ENCODE data around the gene DTNB.

DTNB gene

GRCh38 chr2:25473758-25474340 lies 199.5 kb downstream of the DTNB start:
- peak in 12 of 58 donors; percentile 2 to 55 (median 6) for DNase-seq

- no peak for DNase-seq
Observed at GRCh38 chr2:25473131-25473530, 200.2 kb downstream of the DTNB start.

GRCh38 chr2:25470806-25471205 lies 202.6 kb downstream of the DTNB start:
- no peak for DNase-seq

GRCh38 chr2:25467743-25468142 lies 205.6 kb downstream of the DTNB start:
- no peak for DNase-seq

GRCh38 chr2:25462021-25462420 lies 211.4 kb downstream of the DTNB start:
- DNase-seq: no peak

GRCh38 chr2:25460261-25460905 lies 213.0 kb downstream of the DTNB start:
- no peak for DNase-seq

GRCh38 chr2:25454824-25455611 lies 218.4 kb downstream of the DTNB start:
- DNase-seq: no peak

GRCh38 chr2:25453199-25453905 lies 220.0 kb downstream of the DTNB start:
- DNase-seq: no peak

- DNase-seq: no peak
Observed at GRCh38 chr2:25448808-25449207, 224.6 kb downstream of the DTNB start.

GRCh38 chr2:25447018-25447417 lies 226.4 kb downstream of the DTNB start:
- no peak for DNase-seq

GRCh38 chr2:25446122-25446521 lies 227.3 kb downstream of the DTNB start:
- DNase-seq: no peak

- DNase-seq: no peak
Observed at GRCh38 chr2:25445464-25445863, 227.9 kb downstream of the DTNB start.

GRCh38 chr2:25444608-25445270 lies 228.6 kb downstream of the DTNB start:
- DNase-seq: no peak

GRCh38 chr2:25443766-25444165 lies 229.6 kb downstream of the DTNB start:
- DNase-seq: no peak

- no peak for DNase-seq
Observed at GRCh38 chr2:25441353-25441752, 232.0 kb downstream of the DTNB start.

- no peak for DNase-seq
Observed at GRCh38 chr2:25438793-25439192, 234.6 kb downstream of the DTNB start.

GRCh38 chr2:25437881-25438662 lies 235.3 kb downstream of the DTNB start:
- DNase-seq: no peak

GRCh38 chr2:25435421-25435820 lies 238.0 kb downstream of the DTNB start:
- no peak for DNase-seq

- DNase-seq: no peak
Observed at GRCh38 chr2:25431604-25432003, 241.8 kb downstream of the DTNB start.

- DNase-seq: no peak
Observed at GRCh38 chr2:25430556-25430955, 242.8 kb downstream of the DTNB start.

GRCh38 chr2:25426326-25426725 lies 247.1 kb downstream of the DTNB start:
- DNase-seq: no peak

Measured in anterior cingulate cortex (tissue), 58 donors.